ENCODE results near the gene ACACA. TPM values are rescaled to one million over a fixed set of nuclear protein-coding genes. Genes with fewer than 3 reads are reported as not detected.
"Not testable (repeated sequence)": the region's sequence is repeated elsewhere in the genome, so short reads cannot be mapped to it uniquely, and the experiment has no call there.

Gene ACACA
- polyA plus RNA-seq, 3 donors = 40.2 to 47.6 (median 43.4) TPM

DNA sequence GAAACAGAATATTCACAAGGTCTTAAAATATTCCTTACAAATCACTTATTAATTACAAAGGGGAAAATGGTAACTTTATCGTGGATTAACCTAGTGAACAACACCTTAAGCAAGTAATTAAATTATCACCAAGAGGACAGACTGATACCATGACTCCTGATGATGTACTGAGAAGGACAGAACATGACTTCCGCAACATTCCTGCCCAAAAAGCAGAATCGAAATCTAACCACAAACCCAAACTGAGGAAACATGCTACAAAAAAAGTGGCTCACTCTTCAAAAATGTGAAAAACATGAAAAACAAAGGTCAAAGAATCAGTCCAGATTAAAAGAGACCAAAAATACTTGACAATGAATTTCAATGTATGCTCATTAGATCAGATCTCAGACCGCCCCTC is 306.4 kb downstream of the ACACA start:
- no peak for DNase-seq

DNA sequence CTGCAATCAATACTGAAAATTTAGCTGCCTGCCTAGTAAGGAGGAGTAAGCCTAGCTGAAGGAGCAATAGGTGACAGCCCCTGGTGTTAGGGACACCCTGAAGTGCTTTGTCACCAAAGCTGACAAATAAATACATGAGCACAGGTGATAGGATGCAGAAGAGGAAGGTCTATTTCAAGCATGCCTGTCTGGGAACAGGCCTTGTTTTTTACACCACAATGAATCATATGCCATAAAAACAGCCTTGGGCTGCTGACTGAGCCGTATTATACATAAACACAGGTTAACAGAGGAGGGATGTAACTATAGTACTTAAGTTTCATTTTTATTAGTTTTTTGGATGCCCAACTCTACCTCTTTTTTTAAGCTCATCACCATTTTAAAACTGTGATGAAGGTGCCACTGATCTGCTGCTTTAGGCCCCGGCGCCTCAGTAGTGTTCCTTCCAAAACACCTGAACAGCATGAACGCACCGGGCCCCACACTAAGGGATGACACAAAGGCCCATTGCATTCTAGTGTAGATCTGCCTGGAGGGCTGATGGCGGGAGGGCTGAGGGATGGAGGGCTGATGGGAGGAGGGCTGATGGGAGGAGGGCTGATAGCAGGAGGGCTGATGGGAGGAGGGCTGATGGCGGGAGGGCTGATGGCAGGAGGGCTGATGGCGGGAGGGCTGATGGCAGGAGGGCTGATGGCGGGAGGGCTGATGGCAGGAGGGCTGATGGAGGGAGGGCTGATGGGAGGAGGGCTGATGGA is 307.5 kb downstream of the ACACA start:
- no peak for DNase-seq

DNA sequence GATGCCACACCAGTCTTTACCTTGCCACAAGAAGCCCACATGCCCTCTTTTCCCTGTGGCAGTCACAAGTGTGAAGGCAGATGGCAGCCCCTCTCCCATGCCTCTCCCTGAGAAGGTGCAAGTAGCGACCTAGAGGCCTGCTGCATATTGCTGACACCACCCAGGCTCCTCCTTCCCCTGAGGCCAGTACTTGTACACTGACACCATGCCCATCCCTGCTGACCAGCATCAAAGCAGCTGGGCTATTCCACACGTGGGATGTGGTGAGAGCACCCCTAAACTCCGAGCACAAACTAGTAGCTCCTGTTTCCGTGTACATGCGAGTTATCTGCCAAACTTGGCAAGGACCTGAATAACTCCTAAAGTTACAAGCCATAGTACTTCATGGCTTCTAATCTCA is 308.5 kb downstream of the ACACA start:
- DNase-seq = no peak

DNA sequence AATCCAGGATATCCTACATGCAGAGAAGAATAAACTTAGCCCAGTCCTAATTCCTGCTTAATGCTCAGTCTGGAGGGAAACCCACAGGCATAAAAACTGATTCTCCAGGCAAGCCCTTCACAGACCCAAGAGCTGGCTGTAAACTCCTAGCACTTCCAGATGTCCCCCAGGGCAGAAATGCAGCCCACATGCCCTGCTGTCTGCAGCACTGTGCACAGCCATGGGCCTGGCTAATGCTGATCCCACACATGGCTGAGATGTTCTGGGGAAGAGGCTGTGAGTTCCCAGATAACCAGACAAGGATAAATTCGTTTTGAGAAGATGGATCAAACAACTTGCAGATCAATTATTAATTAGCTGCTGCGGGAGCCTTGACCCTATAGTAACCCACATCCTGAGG is 309.5 kb downstream of the ACACA start:
- DNase-seq = no peak

DNA sequence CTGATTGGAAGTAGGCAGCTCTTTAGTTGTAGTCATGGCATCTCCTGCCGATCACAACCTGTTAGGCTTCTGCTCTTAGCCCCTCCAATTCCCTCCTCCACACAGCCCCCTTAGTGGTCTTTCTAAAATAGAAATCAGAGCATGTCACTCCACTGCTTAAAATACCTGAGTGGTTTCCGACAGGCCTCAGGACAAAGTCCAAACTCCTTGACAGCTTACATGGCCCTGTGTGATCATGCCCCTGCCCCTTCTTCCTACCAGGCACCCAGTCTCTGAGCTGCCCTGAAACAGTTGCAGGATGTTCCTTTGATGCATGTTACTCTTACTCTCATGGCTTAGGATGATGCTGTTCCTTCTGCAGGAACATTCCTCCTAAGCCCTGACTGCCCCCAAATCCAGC is 310.6 kb downstream of the ACACA start:
- DNase-seq = no peak

DNA sequence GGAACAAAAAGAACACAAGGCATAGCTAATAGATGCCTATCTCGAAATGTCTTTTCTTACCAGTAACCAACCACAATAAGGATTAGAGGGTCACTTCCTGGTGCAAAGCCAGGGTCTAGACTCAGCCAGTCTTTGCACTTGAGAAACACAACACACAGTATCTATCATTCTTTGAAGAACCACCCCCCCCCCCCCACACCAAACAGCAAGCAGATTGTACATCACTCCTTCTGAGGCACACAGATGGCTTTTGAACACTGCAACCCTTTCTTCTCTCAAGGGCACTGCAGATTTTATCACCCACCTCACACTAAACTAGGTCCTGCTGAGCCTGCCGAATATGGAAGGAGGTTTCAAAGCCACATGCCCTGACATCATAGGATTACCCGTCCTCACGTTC is 312.2 kb downstream of the ACACA start:
- DNase-seq = no peak

DNA sequence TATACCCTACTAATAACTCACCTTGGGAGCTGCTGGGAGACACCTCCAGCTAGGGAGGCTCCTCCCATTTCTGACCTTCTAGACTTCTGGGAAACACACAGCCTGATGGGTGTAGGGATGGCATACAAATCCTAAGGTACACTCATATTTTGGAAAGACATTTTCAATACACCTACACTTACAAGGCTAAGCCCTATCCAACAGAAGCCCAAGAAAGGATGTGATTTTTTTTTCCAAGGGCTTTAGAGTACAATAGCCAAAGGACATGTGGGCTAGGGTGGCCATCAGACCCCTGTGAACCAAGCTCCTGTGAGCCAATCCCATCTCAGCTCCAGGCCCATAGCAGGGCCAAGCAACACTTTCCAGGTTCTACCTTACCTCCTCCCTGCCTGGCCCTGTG is 313.9 kb downstream of the ACACA start:
- no peak for DNase-seq

DNA sequence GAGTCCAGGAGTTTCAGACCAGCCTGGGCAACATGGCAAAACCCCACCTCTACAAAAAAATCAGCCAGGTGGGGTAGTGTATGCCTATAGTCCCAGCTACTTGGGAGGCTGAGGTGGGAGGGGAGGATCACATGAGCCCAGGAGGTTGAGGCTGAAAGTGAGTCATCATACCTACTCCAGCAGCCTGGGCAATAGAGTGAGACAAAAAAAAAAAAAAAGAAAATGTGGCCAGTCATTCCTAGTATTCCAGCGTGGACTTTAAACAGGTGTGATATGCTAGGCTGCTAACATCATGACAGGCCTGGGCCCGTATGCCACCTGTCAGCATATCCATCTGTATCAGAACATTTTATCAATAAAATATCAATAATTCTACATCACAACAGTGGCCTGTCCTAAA is 314.6 kb downstream of the ACACA start:
- DNase-seq = no peak

DNA sequence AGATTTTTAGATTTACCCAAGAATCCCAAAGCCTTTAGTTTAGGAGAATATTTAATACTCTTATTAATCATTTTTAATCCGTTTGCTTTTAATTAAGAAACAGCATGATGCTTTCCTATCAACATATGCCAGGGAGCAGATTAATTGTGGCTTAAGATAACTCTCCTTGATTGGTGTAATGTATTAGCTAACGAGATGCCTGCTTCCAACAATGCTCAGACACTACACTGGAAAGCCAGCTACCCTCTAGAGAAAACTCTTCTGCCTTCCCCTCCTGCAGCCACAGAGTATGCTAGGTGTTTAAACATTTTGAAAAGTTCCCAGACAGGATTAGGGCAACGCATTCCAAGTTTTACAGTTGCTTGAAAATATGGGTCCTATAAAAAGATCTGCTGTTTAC is 315.7 kb downstream of the ACACA start:
- no peak for DNase-seq

DNA sequence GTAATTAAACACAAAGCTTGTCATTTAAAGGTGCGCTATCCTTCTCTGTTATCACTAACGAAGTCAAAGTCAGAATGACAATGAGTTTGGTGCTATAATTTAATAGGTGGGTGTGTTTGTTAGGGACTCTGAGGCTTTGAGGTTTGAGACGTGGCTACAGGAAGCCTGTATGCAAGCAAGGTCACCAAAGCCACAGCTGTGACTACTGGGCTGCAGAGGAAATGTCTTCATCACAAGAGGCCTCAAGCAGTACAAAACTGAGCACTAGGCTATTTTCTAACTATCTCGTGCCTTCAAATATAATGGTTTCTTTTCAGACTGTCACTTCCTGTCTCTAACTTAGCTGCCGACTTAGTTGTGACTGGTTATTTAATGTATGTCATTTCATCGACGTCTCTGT is 316.7 kb downstream of the ACACA start:
- DNase-seq = no peak

DNA sequence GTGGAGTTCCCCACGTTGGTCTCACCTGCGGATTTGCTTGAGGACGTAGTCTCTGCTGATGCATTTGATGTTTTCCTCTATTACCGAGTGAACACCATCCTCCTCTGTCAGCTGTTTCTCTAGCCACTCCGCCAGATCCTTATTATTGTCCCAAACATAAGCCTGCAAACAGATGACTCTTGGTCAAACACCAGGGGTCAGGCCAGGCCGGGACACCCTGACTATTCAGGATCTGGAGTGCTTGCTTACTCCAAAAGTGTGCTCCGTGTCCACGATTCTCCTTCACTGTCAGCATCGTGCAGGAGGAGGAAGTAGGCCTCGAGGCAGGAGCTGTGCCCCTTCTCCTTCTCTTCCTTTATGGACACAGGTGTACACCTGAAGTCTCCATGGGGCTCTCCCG is 317.7 kb downstream of the ACACA start:
- DNase-seq = no peak

DNA sequence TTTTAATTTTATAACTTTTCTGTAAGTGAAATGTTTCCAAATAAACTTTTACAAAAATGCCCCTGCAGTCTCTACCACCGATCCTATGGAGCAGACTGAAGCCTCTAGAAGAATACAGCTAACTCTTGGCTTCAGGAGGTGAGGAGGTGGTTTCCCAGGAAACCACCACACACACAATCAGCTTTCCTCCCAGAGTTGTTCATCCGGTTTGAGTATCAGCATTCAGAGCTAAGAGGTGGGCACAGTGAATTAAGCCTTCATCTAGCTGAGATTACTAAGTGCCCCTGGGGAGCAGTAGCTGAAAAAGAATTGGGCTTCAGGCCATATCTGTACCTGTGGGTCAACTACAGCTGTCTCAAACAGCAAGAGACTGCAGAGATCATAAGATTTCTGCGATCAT is 318.2 kb downstream of the ACACA start:
- DNase-seq = peak; percentile 78

DNA sequence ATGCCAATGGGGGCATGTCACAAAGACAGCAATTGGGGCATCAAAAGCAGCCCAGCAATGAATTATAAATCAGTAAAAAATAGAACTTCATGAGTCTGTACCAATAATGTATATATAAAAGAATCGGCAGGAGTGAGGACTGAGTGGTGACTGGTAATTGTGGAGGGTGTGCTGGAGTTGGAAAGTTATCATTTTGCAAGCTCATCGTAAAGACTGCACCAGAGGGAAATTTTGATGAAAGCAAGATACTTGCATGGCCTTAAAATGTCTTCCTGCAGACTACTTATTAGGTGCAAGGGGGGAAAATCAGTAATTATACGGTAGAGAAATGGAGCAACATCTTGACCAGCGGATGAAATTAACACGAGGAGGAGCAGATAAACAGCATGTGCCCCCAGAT is 319.0 kb downstream of the ACACA start:
- no peak for DNase-seq

DNA sequence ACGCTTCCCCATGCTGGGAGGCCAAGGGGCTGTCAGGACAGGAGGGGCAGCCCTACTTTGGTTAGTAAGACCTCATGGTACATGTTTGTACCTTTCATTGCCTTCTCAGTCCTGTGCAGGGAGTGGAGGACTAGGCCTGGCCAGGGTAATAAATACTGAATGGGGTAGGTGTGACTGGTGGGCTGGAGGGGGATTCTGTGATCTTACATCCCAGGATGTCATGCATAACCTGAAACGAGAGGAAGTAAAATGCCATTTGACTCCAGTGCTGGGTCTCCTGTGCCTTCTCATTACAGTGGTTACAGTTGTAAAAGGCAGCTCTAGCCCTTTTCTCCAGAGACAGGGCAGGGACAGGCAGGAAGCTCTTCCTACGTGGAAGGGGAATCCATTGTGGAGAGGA is 319.7 kb downstream of the ACACA start:
- DNase-seq = peak; percentile 54

DNA sequence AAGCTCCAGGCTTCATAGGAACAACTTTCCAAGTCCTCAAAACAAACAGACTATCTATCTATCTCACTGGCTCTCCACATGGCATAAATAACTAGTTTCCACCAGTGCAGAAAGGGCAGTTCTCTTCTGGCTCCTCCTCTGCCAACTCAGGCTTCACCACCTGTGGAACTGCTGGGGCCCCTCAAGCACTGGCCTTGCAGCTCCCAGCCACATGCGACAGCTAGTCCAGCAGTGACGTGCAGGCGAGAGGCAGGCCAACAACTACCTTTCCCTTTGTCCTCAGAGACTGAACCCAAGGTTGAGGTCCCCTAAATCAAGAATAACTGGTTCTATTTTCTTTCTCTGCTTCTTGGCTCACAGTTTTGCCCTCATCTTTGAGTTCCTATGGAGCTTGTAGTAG is 320.3 kb downstream of the ACACA start:
- no peak for DNase-seq

DNA sequence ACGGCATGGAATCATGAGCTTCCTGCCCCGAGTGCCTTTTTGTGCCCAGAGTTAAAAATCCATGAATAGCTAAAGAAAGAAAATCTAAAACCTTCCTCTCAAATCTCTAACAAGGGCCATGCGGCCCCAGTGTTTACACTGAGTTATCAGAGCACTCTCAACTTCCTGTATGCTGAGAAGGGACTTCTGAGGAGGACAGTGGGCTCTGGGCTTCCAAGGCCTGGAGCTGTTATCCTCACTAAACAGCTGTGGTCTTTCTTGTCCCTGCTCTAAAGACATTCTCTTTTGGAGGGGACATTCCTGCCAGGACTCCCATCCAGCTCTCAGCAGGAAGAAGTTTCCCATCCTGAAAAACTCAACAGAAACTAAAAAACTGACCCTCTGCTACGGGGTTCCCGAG is 322.3 kb downstream of the ACACA start:
- DNase-seq = no peak

DNA sequence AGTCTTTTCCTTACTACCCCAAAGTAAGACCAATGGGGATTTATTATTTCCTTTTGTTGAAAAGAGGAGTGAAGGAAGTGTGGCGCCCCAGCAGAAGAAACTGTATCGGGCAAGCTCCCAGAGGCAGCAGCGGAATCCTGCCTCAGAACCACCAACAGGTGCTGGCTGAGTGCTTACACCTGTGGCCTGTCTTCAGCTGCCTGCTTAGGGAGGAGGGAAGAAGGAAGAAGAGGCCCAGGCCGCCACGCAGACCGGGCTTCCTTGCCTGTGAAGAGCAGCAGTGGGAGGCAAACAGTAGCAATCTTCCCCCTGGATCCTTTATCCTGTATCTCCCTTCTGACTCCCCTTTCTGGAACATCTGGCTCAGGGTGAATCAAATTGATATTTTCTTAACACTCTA is 323.2 kb downstream of the ACACA start:
- DNase-seq = no peak

DNA sequence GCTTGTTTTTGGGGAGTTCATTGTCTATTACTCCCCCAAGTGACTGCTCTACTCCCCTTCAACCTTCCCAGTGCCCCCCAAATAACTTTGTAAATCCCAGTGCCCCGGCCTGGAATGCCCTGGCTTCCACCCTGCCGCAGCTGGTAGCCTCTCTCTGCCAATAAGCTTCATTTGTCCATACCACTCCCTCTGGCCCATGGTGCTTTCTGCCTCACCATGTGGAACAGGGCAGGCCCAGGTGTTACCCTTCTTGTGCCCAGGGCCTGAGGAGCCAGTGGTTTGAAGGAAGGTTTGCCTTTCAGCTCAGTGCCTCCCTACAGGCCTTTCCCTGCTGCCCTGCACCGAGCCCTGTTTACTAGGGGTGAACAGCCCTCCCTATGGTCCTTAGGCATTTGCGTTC is 323.7 kb downstream of the ACACA start:
- DNase-seq = no peak

DNA sequence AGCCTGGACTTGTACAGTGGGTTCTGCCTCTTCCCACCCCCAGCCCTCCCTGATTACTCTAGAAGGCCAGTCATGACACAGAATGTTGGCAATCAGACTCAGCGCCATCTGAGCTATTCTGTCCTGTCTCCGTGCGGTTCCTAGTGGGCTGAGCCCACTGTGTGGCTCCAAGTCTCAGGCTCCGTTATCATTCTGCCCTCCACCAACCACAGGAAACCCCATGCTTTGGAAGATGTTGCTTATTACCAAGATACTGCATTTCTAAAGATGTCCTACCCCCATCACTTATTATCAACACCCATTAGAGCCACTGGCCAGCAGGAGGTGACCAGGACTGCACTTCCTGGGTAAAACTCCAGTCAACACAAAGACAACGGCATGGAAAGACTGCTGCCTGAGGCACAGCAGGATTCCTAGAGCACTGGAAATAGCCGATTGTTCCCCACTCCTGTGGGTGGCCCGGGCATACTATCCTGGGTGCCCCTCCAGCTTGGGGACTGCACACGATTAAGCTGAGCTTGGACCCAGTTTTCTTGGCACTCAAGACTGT is 324.2 kb downstream of the ACACA start:
- no peak for DNase-seq

DNA sequence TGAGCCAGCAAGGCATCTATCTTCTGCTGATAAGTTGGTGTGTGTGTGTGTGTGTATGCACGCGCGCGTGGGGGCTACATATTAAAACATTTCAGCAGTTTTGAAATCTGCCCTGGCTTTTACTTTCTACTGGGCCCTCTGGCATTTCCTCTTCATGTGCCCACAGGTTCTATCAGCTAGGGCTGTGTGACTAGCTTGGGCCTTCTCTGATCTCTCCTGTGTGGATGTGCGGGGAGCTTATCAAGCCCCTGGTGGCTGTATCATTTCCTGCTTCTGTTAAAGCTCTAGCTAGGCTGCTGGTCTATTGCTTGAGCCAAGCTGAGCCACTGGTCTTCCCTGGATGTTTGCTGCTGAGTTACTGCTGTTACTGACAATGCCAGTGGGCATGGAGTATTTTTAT is 325.3 kb downstream of the ACACA start:
- DNase-seq = no peak

DNA sequence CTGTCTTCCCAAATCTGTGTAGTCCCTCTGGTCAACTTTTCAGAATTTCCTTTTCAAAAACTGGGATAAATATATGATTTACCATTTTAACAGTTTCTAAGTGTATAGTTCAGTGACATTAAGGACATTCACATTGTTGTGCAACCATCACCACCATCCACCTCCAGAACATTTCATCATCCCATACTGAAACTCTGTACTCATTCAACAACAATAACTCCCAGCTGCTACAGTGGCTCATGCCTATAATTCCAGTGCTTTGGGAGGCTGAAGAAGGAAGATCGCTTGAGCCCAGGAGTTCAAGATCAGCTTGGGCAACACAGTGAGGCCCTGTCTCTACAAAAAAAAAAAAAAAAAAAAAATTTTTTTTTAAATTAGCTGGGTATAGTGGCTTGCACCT is 326.9 kb downstream of the ACACA start:
- DNase-seq = no peak

DNA sequence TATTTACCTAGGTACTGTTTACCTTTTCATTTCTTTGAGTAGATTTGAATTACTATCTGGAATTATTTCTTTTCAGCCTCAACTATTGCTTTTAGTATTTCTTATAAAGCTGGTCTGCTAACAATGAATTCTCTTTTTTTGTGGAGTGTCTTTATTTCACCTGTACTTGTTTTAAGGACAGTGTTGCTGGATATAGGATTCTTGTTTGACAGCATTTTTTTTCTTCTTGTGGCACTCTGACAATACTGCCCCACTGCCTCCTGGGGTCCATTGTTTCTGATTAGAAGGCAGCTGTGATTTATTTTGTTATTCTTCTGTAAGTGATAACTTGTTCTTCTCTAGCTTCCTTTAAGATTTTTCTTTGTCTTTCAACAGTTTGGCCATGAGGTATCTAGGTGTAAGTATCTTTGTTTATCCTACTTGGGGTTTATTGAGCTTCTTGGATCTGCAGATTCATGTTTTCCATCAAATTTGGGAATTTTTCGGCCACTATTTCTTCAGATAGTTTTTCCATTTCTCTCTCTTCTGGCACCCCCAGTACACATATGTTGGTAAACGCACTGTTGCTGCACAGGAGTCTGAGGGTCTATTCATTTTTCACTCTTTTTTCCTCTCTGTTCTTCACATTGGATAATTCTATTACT is 327.4 kb downstream of the ACACA start:
- no peak for DNase-seq

DNA sequence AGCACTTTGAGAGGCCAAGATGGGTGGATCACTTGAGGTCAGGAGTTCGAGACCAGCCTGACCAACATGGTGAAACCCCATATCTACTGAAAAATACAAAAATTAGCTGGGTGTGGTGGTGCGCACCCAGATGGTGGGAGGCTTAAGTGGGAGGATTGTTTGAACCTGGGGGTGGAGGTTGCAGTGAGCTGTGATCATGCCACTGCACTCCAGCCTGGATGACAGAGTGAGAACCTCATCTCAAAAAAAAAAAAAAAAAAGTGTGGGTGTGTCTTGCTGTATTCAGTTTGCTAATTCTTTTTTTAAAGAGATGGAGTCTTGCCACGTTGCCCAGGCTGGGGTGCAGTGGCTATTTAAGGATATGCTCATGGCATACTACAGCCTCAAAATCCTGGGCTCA is 333.2 kb downstream of the ACACA start:
- DNase-seq = not testable (repeated sequence)

DNA sequence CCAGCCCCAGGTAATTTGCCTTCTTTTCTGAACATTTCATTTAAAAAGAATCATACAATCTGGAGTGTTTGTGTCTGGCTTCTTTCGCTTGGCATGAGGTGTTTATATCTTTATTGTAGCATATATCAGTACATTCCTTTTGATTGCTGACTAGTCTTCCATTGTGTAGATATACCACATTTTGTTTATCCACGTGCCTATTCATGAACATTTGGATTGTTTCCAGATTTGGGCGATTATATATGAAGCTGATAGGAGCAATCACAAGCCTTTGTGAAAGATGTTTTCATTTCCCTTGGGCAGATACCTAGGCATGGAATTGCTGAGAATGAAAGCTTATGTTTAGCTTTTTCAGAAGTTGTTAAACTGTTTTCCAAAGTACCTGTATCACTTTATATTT is 337.5 kb downstream of the ACACA start:
- DNase-seq = no peak
